ENCODE data around the gene JAZF1.

The JAZF1 gene

GRCh38 chr7:27996141-27996540 is 184.5 kb downstream of the JAZF1 start:
- no peak overlapping the region for H2AFZ ChIP-seq
- TF ChIP-seq, protein P1, sequence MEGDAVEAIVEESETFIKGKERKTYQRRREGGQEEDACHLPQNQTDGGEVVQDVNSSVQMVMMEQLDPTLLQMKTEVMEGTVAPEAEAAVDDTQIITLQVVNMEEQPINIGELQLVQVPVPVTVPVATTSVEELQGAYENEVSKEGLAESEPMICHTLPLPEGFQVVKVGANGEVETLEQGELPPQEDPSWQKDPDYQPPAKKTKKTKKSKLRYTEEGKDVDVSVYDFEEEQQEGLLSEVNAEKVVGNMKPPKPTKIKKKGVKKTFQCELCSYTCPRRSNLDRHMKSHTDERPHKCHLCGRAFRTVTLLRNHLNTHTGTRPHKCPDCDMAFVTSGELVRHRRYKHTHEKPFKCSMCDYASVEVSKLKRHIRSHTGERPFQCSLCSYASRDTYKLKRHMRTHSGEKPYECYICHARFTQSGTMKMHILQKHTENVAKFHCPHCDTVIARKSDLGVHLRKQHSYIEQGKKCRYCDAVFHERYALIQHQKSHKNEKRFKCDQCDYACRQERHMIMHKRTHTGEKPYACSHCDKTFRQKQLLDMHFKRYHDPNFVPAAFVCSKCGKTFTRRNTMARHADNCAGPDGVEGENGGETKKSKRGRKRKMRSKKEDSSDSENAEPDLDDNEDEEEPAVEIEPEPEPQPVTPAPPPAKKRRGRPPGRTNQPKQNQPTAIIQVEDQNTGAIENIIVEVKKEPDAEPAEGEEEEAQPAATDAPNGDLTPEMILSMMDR (IDR thresholded peaks at IDR 0.05): no peak
- H3K9me3 ChIP-seq (ENCODE audit: control insufficient read depth, low read length): no peaks in the 10 kb centered on the region
- no peak overlapping the region for H3K27ac ChIP-seq
- H3K79me2 ChIP-seq: no peaks in the 10 kb centered on the region
- H3K27me3 ChIP-seq (ENCODE audit: control insufficient read depth, insufficient read depth, low read length): no peaks in the 10 kb centered on the region
- H3K36me3 ChIP-seq (ENCODE audit: control insufficient read depth, insufficient read depth, low read length): no peaks in the 10 kb centered on the region
- H3K4me3 ChIP-seq (ENCODE audit: low read depth, low read length): no peak overlapping the region
- H3K4me1 ChIP-seq: no peaks in the 10 kb centered on the region
- no peak overlapping the region for H3K9ac ChIP-seq
- no peak overlapping the region for H3K4me2 ChIP-seq (ENCODE audit: low read length)

- no peaks in the 10 kb centered on the region for H3K79me2 ChIP-seq
- H3K9me3 ChIP-seq (ENCODE audit: control insufficient read depth, low read length): no peaks in the 10 kb centered on the region
- no peak overlapping the region for H2AFZ ChIP-seq
- H3K4me2 ChIP-seq (ENCODE audit: low read length): no peak overlapping the region
- TF ChIP-seq, protein P1 (IDR thresholded peaks at IDR 0.05): no peak
- H3K4me3 ChIP-seq (ENCODE audit: low read depth, low read length): no peak overlapping the region
- H3K9ac ChIP-seq: no peak overlapping the region
- H3K27ac ChIP-seq: no peak overlapping the region
- H3K27me3 ChIP-seq (ENCODE audit: control insufficient read depth, insufficient read depth, low read length): no peaks in the 10 kb centered on the region
- no peaks in the 10 kb centered on the region for H3K36me3 ChIP-seq (ENCODE audit: control insufficient read depth, insufficient read depth, low read length)
- H3K4me1 ChIP-seq: no peaks in the 10 kb centered on the region
Measured at GRCh38 chr7:27995228-27995627, 185.4 kb downstream of the JAZF1 start.

DNA sequence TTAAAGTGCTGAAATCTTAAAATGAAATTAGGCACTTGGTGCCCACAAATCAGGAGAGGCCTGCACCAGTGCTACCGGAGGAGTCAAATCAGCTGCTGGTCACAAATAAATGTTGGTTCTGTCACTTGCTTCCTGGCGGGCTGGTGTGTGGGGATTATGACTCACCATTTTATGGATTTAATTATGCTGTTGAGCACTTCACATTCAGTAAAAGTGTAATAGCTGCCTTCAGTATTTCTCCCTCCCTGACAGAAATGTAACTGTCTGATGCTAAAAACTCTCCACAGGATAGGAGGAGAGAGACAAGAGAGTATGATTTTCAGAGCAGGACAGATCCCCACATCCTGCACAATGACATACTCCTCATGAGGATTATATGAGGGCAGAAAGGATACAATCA is 186.0 kb downstream of the JAZF1 start:
- no peaks in the 10 kb centered on the region for H3K27me3 ChIP-seq (ENCODE audit: control insufficient read depth, insufficient read depth, low read length)
- no peaks in the 10 kb centered on the region for H3K79me2 ChIP-seq
- TF ChIP-seq, protein P1 (IDR thresholded peaks at IDR 0.05): no peak
- H3K4me1 ChIP-seq: no peaks in the 10 kb centered on the region
- no peak overlapping the region for H3K4me2 ChIP-seq (ENCODE audit: low read length)
- H3K9me3 ChIP-seq (ENCODE audit: control insufficient read depth, low read length): no peaks in the 10 kb centered on the region
- H2AFZ ChIP-seq: no peak overlapping the region
- H3K4me3 ChIP-seq (ENCODE audit: low read depth, low read length): no peak overlapping the region
- no peak overlapping the region for H3K27ac ChIP-seq
- H3K9ac ChIP-seq: no peak overlapping the region
- H3K36me3 ChIP-seq (ENCODE audit: control insufficient read depth, insufficient read depth, low read length): no peaks in the 10 kb centered on the region

GRCh38 chr7:27992755-27993493 is 187.7 kb downstream of the JAZF1 start:
- H3K36me3 ChIP-seq (ENCODE audit: control insufficient read depth, insufficient read depth, low read length): no peaks in the 10 kb centered on the region
- no peaks in the 10 kb centered on the region for H3K4me1 ChIP-seq
- H3K27ac ChIP-seq: no peak overlapping the region
- no peak overlapping the region for H2AFZ ChIP-seq
- no peak overlapping the region for H3K4me2 ChIP-seq (ENCODE audit: low read length)
- TF ChIP-seq, protein P1 (IDR thresholded peaks at IDR 0.05): no peak
- no peaks in the 10 kb centered on the region for H3K27me3 ChIP-seq (ENCODE audit: control insufficient read depth, insufficient read depth, low read length)
- no peak overlapping the region for H3K9ac ChIP-seq
- H3K4me3 ChIP-seq (ENCODE audit: low read depth, low read length): no peak overlapping the region
- no peaks in the 10 kb centered on the region for H3K9me3 ChIP-seq (ENCODE audit: control insufficient read depth, low read length)
- H3K79me2 ChIP-seq: no peaks in the 10 kb centered on the region

GRCh38 chr7:27992097-27992496 is 188.5 kb downstream of the JAZF1 start:
- Histone ChIP-seq H3K27ac (no peak overlapping the region), H3K27me3 (ENCODE audit: control insufficient read depth, insufficient read depth, low read length) (no peaks in the 10 kb centered on the region), H3K9ac (no peak overlapping the region), H2AFZ (no peak overlapping the region), H3K79me2 (no peaks in the 10 kb centered on the region), H3K4me3 (ENCODE audit: low read depth, low read length) (no peak overlapping the region), H3K4me1 (no peaks in the 10 kb centered on the region), H3K36me3 (ENCODE audit: control insufficient read depth, insufficient read depth, low read length) (no peaks in the 10 kb centered on the region), H3K4me2 (ENCODE audit: low read length) (no peak overlapping the region), H3K9me3 (ENCODE audit: control insufficient read depth, low read length) (no peaks in the 10 kb centered on the region)
- TF ChIP-seq, protein P1 (IDR thresholded peaks at IDR 0.05): no peak

Measured in parathyroid adenoma (tissue), 2 donors.